ENCODE results near the gene TOR4A.

TOR4A gene

DNA sequence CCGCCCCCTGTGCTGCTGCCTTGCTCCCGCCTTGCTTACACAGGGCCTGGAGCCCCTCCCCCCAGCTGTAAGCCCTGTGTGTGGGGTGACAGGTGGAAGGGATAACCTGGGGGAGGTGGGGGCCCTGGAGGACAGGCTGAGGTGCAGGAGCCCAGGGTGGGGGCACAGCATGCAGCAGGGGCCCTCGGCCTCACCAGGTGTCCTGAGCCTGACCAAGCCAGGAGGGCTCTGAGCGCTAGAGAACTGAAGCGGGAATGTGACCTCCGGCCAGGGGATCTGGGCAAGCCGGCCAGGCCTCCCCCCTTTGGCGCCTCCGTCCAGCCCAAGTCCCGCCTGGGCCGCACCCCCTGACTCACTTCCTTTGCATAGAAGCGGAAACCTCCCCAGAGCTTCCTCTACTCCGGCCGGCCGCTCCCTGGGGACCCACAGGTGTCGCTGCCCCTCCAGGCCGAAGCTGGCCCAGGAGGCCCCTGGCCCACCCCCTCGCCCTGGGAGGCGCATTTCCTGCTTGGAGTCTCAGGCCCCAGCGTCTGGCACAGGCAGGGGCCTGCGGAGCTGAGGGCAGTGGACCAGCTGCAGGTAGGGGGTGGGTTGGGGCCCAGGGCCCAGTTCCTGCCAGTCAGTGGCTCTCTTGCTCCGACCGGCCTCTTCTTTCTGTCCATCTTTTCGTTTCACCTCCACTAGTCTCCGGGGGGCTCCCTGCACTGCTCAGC lies at the start of gene TOR4A:
TSS of gene TOR4A (plus strand) at position 398 of the 713 bp plus-strand sequence. CDS start 964 bp downstream, outside the sequence.
- DNase-seq = no peak

- no peak for DNase-seq
Measured at GRCh38 chr9:137227853-137228505, 49.5 kb upstream of the TOR4A start.

GRCh38 chr9:137228506-137228967 lies 49.0 kb upstream of the TOR4A start:
- DNase-seq = no peak

GRCh38 chr9:137228968-137229896 lies 48.3 kb upstream of the TOR4A start:
- no peak for DNase-seq

GRCh38 chr9:137229903-137230704 lies 47.4 kb upstream of the TOR4A start:
- DNase-seq = no peak

DNA sequence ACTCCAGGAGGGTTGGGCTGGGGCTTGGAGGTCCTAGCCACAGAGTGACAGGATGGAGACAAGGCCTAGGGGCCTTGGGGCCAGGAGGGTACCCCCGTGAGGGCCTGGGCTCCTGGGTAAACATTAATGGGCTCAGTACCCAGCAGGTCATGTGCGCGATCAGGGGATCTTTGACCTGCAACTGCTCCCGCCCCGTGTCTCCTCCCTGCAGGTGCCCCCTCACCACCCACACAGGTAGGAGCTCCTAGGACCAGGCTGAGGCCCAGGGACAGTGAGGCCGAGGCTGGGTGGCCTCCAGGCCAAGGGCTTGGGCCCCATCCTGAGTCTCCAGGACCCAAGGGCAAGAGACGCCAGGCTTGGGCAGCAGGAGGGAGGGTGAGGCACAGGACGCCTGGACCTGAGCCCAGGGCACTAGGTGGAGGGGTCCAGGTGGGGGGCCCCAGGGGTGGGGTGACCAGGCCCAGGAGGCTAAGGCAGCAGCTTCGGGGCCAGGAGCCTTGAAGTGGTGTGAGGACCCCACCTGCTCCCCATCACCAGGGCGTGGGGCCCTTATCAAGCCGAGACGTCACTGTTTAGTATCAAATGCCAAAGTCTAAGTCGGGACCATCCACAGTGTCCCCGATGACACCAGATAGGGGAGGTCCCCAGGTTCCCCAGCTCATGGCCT lies 46.7 kb upstream of the TOR4A start, which contains the start of gene SLC34A3:
TSS of gene SLC34A3 (plus strand) at position 197 of the 667 bp plus-strand sequence. CDS start 802 bp downstream, outside the sequence.
- no peak for DNase-seq

DNA sequence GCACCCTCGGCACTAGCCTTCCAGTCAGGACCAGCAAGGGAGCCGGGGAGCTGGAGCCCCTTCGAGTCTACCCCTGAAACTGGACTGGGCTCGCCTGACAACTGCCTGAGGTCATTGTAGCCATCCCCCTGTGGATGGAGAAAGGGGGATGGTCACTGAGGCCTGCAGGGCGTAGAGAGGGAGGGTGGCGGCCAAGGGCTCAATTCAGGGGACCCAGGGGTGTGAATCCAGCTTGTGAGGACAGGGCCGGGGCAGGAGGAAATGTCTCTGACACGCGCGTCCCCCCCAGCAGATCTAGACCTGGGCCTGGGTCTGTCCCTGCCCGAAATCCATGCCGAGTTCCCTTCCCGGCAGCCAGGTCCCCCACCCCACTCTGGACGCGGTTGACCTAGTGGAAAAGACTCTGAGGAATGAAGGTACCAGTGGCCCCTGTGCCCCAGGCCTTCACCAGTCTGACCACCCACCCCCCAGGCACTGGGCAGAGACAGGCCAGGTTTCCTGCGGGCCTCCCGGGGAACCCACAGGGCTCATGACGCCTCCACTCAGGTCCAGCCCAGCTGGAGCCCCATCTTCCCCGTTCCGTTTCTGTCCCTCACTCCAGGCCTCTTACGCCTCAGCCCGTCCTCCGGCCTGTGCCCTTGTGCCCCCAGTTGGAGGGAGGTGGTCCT lies 46.0 kb upstream of the TOR4A start:
- DNase-seq = no peak

DNA sequence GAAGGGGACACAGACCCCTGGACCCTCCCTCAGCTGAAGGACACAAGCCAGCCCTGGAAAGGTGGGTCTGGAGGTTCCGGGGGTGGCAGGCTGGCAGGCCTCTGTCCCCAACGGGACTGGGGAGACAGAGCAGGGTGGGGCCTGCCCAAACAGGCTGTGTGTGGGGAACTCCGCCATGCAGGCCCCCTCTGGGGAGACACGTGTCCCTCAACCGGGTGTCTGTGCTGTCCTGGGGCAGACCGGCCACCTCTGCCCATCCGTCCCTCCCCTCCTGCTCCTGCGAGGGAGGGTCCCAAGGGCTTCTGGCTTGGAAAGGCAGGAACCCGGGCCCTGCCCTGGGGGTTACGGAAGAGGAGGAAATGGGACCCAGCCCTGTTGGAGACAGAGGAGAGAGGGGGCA lies 45.4 kb upstream of the TOR4A start:
- no peak for DNase-seq

GRCh38 chr9:137232510-137232909 lies 45.0 kb upstream of the TOR4A start:
- no peak for DNase-seq

GRCh38 chr9:137233143-137233980 lies 44.2 kb upstream of the TOR4A start:
- no peak for DNase-seq

GRCh38 chr9:137234055-137234697 lies 43.4 kb upstream of the TOR4A start:
- DNase-seq = no peak

GRCh38 chr9:137234758-137235423 lies 42.6 kb upstream of the TOR4A start:
- no peak for DNase-seq

GRCh38 chr9:137235424-137236237 lies 41.9 kb upstream of the TOR4A start:
- DNase-seq = no peak

DNA sequence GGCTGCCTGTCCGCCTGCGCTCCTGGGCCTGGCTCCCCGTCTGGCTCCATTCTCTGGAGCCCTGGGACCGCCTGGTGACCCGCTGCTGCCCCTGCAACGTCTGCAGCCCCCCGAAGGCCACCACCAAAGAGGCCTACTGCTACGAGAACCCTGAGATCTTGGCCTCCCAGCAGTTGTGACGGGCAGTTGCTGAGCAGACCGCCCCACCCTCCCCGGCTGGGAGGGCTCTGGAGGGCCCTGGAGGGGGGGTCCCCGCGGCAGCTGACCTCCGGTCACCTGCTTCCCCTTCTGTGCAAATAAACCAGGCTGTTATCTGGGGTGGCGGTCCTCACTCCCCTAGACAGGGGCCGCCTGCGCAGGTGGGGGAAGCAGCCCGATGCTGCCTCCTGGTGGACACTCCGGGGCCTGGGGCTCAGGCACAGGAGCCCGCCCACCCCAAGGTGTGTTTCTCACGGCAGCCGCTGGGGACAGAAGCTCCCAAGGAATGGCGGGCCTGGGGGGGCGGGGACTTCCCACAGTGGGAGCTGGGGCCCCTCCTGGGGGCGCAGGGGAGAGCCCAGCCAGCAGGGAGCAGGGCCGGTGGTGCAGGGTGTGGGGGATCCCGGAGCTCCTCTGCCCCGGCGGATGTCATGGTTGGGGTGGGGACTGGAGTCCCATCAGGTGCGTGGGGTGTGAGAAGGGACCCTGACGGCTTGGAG lies 41.1 kb upstream of the TOR4A start:
- peak; percentile 95 for DNase-seq

- DNase-seq = peak; percentile 75
Measured at GRCh38 chr9:137236936-137237421, 40.5 kb upstream of the TOR4A start.

- peak; percentile 79 for DNase-seq
Measured at GRCh38 chr9:137237759-137238726, 39.5 kb upstream of the TOR4A start.
